CD14-positive monocyte (primary cell): ENCODE results near the gene GREB1. TPM values are rescaled to one million over a fixed set of nuclear protein-coding genes. Genes with fewer than 3 reads are reported as not detected.
A peak's percentile ranks its signal among the peaks of the same experiment; 100 is the strongest.

Source experiments
- DNase-seq, 3 donors: peaks; one replicate each; pipeline ENCODE4 v3.0.0-alpha.2; 2011 to 2022
- H2AFZ ChIP-seq: 2 replicates; pipeline ENCODE4 v1.6.0; 2012; ENCODE audit warnings: mild to moderate bottlenecking, low read depth, low read length, inconsistent platforms; ENCODE audit not compliant: insufficient read depth, poor library complexity, severe bottlenecking
- H3K27ac ChIP-seq, 2 donors: 1 replicate in 1 of 2; 2 replicates in 1 of 2; pipeline ENCODE4 v1.5.1; 2012 to 2013; ENCODE audit warnings: low read length in 2 of 2, control low read depth in 1 of 2, inconsistent platforms in 1 of 2, low read depth in 1 of 2, mild to moderate bottlenecking in 1 of 2
- H3K27me3 ChIP-seq, 2 donors: one replicate each; pipeline versions ENCODE4 v1.6.0 to v1.6.1; 2011 to 2013; ENCODE audit warnings: low read length in 2 of 2; ENCODE audit not compliant: control insufficient read depth in 2 of 2, insufficient read depth in 2 of 2
- H3K36me3 ChIP-seq, 2 donors: replicated peaks in 1 of 2; 1 replicate in 1 of 2; 2 replicates in 1 of 2; pipeline versions ENCODE4 v1.5.1 to v1.6.1; 2012 to 2013; ENCODE audit warnings: low read length in 2 of 2, control low read depth in 1 of 2, inconsistent platforms in 1 of 2, mild to moderate bottlenecking in 1 of 2; ENCODE audit not compliant: insufficient read depth in 2 of 2, control insufficient read depth in 1 of 2
- H3K4me1 ChIP-seq, 2 donors: 1 replicate in 1 of 2; 2 replicates in 1 of 2; pipeline versions ENCODE4 v1.5.1 to v1.6.1; 2012 to 2013; ENCODE audit warnings: low read length in 2 of 2, control low read depth in 1 of 2, inconsistent platforms in 1 of 2, mild to moderate bottlenecking in 1 of 2, moderate library complexity in 1 of 2; ENCODE audit not compliant: insufficient read depth in 2 of 2, control insufficient read depth in 1 of 2
- H3K4me2 ChIP-seq: replicated peaks from 2 replicates; pipeline ENCODE3; 2012; ENCODE audit warnings: low read length, moderate library complexity, mild to moderate bottlenecking; ENCODE audit not compliant: poor library complexity, severe bottlenecking; ENCODE audit errors: extremely low read depth
- H3K4me3 ChIP-seq, 3 experiments: fragments of 200-600 bp in 1 of 3; sonication (generic) in 1 of 3; replicated peaks in 1 of 3; 1 replicate in 2 of 3; 2 replicates in 1 of 3; pipeline ENCODE4 v1.5.1; 2011 to 2013; ENCODE audit warnings: low read length in 3 of 3, mild to moderate bottlenecking in 3 of 3, control low read depth in 2 of 3, low read depth in 2 of 3, inconsistent platforms in 1 of 3, moderate library complexity in 1 of 3
- H3K79me2 ChIP-seq: 2 replicates; pipeline ENCODE4 v1.6.0; 2012; ENCODE audit warnings: mild to moderate bottlenecking, control low read depth, inconsistent platforms, low read length, moderate library complexity; ENCODE audit not compliant: insufficient read depth
- H3K9ac ChIP-seq: 2 replicates; pipeline ENCODE4 v1.6.0; 2017; ENCODE audit warnings: low read length, mild to moderate bottlenecking; ENCODE audit not compliant: insufficient read depth, poor library complexity, severe bottlenecking
- H3K9me3 ChIP-seq, 2 donors: replicated peaks in 1 of 2; 1 replicate in 1 of 2; 2 replicates in 1 of 2; pipeline versions ENCODE4 v1.5.1 to v1.6.1; 2012 to 2013; ENCODE audit warnings: low read length in 2 of 2, control low read depth in 1 of 2; ENCODE audit not compliant: control insufficient read depth in 1 of 2, insufficient read depth in 1 of 2
- H4K20me1 ChIP-seq: 2 replicates; pipeline ENCODE4 v1.6.0; 2012; ENCODE audit warnings: mild to moderate bottlenecking, low read length, control low read depth, moderate library complexity; ENCODE audit not compliant: insufficient read depth
- H3K27ac Mint-ChIP-seq, 7 donors: one replicate each; pipeline ENCODE4 v1.8.0; 2020; ENCODE audit warnings: mild to moderate bottlenecking in 7 of 7, mixed read lengths in 7 of 7, moderate library complexity in 6 of 7, inconsistent platforms in 2 of 7
- H3K27me3 Mint-ChIP-seq, 3 donors: one replicate each; pipeline ENCODE4 v1.8.0; 2021 to 2022; ENCODE audit warnings: low read depth in 3 of 3, mild to moderate bottlenecking in 3 of 3, mixed read lengths in 3 of 3, moderate library complexity in 3 of 3, inconsistent platforms in 1 of 3
- H3K36me3 Mint-ChIP-seq, 2 donors: one replicate each; pipeline ENCODE4 v1.8.0; 2020; ENCODE audit warnings: mixed read lengths in 2 of 2, inconsistent platforms in 1 of 2, mild to moderate bottlenecking in 1 of 2
- H3K4me1 Mint-ChIP-seq: one replicate; pipeline ENCODE4 v1.8.0; 2020; ENCODE audit warnings: mild to moderate bottlenecking, mixed read lengths
- H3K4me3 Mint-ChIP-seq, 2 donors: one replicate each; pipeline ENCODE4 v1.8.0; 2020; ENCODE audit warnings: mild to moderate bottlenecking in 2 of 2, mixed read lengths in 2 of 2, moderate library complexity in 1 of 2
- H3K9me3 Mint-ChIP-seq, 7 donors: one replicate each; pipeline ENCODE4 v1.8.0; 2020 to 2022; ENCODE audit warnings: mixed read lengths in 7 of 7, mild to moderate bottlenecking in 6 of 7, moderate library complexity in 6 of 7, inconsistent platforms in 2 of 7
- WGBS: methylation state at CpG from one replicate; pipeline ENCODE4 v1.1.5; 2013; ENCODE audit warnings: missing lambda C conversion rate; ENCODE audit not compliant: insufficient coverage; 5-methylcytosine and 5-hydroxymethylcytosine counted together
- intact Hi-C, 2 donors: fragments of 100-400 bp; cut with micrococcal nuclease; formaldehyde crosslinking; loops; one replicate each; pipeline versions ENCODE4 v1.15.0 to v1.15.1; 2023
- polyA plus RNA-seq, 3 donors: library from polyadenylated mRNA; depleted of rRNA in 1 of 3; unstranded in 2 of 3; stranded (reverse) in 1 of 3; fragments of 300-500 nt in 2 of 3; fragments of >200 nt in 1 of 3; fragmentation: Illumina TruSeq in 2 of 3; gene quantifications; 1 replicate in 2 of 3; 2 replicates in 1 of 3; pipeline ENCODE4 v1.2.3, GENCODE V29; 2012 to 2021
- TF ChIP-seq, protein P1 (sequence below): fragments of 200-600 bp; IDR thresholded peaks from one replicate; pipeline ENCODE4 v1.8.0; 2022; ENCODE audit warnings: antibody characterized with exemption, mild to moderate bottlenecking

GREB1 gene
- polyA plus RNA-seq, 3 donors, result not detected

DNA sequence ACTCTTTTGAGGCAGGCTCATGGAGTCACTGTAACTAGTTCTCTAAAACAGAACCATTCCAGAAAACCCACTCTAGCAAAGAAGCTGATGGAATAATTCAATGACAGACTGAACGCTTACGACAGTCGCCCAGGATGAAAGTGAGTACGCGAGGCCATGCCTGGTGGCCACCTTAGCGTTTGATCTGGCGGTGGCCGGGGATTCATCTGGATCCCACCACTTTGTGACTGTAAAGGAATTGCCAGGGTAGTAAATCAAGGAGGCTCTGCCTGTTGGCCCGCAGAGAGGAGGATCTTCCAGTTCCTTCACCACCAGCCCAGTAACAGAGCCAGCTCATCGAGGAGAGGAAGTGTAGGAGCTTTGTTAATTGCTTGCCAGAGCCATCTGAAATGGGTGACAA, 34.6 kb downstream of the GREB1 start:
- DNase-seq, result no peak
- Histone ChIP-seq H3K9me3 (no peaks in the 10 kb centered on the region), H3K4me1 (no peaks in the 10 kb centered on the region), H3K79me2 (no peaks in the 10 kb centered on the region), H3K27me3 (no peaks in the 10 kb centered on the region), H3K9ac (no peak overlapping the region), H3K4me3 (no peak overlapping the region), H3K27ac (no peak overlapping the region), H3K36me3 (no peaks in the 10 kb centered on the region), H3K4me2 (no peak overlapping the region), H2AFZ (no peak overlapping the region), H4K20me1 (no peaks in the 10 kb centered on the region)
- intact Hi-C loops, result no loop called here
- no peaks in the 10 kb centered on the region for H3K9me3 Mint-ChIP-seq
- no peaks in the 10 kb centered on the region for H3K36me3 Mint-ChIP-seq
- H3K4me3 Mint-ChIP-seq, result no peak overlapping the region
- H3K27me3 Mint-ChIP-seq, result peaks cover 2 to 14% (median 6%) of the 10 kb centered on the region in 3 donors
- no peak overlapping the region for H3K27ac Mint-ChIP-seq
- TF ChIP-seq, protein P1, sequence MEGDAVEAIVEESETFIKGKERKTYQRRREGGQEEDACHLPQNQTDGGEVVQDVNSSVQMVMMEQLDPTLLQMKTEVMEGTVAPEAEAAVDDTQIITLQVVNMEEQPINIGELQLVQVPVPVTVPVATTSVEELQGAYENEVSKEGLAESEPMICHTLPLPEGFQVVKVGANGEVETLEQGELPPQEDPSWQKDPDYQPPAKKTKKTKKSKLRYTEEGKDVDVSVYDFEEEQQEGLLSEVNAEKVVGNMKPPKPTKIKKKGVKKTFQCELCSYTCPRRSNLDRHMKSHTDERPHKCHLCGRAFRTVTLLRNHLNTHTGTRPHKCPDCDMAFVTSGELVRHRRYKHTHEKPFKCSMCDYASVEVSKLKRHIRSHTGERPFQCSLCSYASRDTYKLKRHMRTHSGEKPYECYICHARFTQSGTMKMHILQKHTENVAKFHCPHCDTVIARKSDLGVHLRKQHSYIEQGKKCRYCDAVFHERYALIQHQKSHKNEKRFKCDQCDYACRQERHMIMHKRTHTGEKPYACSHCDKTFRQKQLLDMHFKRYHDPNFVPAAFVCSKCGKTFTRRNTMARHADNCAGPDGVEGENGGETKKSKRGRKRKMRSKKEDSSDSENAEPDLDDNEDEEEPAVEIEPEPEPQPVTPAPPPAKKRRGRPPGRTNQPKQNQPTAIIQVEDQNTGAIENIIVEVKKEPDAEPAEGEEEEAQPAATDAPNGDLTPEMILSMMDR, result no peak
- no peaks in the 10 kb centered on the region for H3K4me1 Mint-ChIP-seq
- 97% methylated on average over 6 of the region's 10 CpGs for WGBS

DNA sequence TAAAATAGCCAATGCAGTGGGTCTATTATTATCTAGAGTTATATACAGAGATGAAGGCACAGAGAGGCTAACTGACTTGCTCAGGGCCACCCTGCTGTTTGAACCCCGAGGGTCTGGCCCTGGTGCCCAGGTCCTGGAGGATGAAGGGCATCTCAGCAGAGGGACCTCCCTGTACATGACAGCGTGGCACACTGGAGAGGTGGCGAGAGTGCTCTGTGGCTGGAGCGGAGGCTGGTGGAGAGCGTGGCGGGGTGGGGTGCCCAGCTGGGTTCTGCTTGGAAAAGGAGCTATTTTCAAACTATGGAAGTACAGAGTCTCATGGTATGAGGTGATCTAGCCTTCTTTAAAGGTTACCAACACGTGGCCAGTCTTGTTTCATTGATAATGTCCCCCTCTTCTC, 35.8 kb downstream of the GREB1 start:
- no peaks in the 10 kb centered on the region for H3K36me3 Mint-ChIP-seq
- H3K27me3 ChIP-seq, result no peaks in the 10 kb centered on the region
- H3K4me1 Mint-ChIP-seq, result no peaks in the 10 kb centered on the region
- no peak overlapping the region for H3K27ac ChIP-seq
- H3K4me3 Mint-ChIP-seq, result no peak overlapping the region
- TF ChIP-seq, protein P1, result no peak
- no peaks in the 10 kb centered on the region for H4K20me1 ChIP-seq
- no peak overlapping the region for H3K9ac ChIP-seq
- intact Hi-C loops, result no loop called here
- peak overlapping the region in 2 of 7 donors; percentile 44 to 61 for H3K27ac Mint-ChIP-seq
- no peaks in the 10 kb centered on the region for H3K9me3 Mint-ChIP-seq
- 80% methylated on average over 1 of the region's 7 CpGs for WGBS
- H3K36me3 ChIP-seq, result no peaks in the 10 kb centered on the region
- H3K27me3 Mint-ChIP-seq, result peaks cover under 1 to 14% (median 6%) of the 10 kb centered on the region in 3 donors
- no peak overlapping the region for H3K4me2 ChIP-seq
- H3K79me2 ChIP-seq, result no peaks in the 10 kb centered on the region
- H3K4me3 ChIP-seq, result no peak overlapping the region
- H3K9me3 ChIP-seq, result no peaks in the 10 kb centered on the region
- no peak for DNase-seq
- H3K4me1 ChIP-seq, result no peaks in the 10 kb centered on the region
- H2AFZ ChIP-seq, result no peak overlapping the region
